ELF-1 (cell line): Measurements from ENCODE around the gene ALG13.
"Not testable (repeated sequence)": the region's sequence is repeated elsewhere in the genome, so short reads cannot be mapped to it uniquely, and the experiment has no call there.

Source experiments
- DNase-seq: peaks from one replicate; pipeline ENCODE4 v3.0.0-alpha.2; 2016; ENCODE audit warnings: low read depth, low spot score

Gene ALG13

DNA sequence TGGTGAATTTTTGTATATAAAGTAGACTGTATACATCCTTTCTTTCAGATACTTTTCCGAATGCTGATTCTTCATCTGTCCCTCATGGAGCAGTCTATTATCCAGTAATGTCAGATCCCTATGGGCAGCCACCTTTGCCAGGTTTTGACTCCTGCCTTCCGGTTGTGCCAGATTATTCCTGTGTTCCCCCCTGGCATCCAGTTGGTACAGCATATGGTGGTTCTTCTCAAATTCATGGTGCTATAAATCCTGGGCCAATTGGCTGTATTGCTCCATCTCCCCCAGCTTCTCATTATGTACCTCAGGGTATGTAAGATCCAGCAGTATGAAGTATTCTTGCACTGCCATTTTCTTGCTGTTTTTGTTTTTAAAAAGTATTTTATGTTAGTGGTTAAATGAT, 78.7 kb downstream of the ALG13 start:
- DNase-seq: no peak

- no peak for DNase-seq
These were observed 80.7 kb downstream of the ALG13 start for GRCh38 chrX:111761578-111762135.

DNA sequence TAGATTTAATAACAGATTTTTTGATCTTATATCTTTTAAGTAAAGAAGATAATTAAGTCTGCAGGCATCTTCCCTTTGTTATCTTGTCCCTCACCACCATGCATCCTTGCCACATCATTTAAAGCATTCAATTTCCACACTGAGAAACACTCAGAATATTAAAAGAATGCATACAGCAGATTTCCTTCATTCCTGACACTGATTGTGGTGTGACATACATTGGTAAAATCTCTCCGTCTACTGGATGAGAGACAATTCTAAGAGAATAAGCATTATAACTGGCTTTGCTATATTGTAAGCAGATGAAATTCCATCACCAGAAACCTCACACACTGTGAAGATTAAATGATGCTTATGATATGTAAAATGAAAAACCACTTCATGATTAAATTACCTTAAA, 97.6 kb downstream of the ALG13 start:
- DNase-seq: no peak

DNA sequence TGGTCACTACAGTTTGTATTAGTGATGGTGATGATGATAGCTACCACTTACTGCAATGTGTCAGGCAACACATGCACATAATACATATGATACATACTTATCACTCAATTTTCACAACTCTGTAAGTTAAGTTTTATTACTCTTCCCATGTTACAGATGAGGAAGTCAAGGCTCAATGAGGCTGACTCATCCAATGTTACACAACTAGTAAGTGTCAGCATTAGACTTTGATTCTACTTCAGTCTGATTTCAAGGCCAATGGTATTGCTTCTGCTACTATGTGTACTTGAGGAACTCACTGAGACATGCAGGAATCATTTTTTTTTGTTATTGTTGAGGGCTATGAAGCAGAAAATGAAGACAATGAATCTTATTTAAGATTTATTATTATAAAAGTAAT, 98.6 kb downstream of the ALG13 start:
- DNase-seq: no peak

DNA sequence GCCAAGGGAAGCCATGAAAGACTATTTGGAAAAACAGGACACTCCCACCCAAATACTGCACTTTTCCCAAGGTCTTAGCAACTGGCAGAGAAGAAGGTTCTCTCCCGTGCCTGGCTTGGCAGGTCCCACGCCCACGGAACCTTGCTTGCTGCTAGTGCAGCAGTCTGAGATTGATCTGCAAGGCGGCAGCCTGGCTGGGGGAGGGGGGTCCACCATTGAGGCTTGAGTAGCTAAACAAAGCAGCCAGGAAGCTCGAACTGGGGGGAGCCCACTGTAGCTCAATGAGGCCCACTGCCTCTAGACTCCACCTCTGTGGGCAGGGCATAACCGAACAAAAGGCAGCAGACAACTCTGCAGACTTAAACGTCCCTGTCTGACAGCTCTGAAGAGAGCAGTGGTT, 103.7 kb downstream of the ALG13 start:
- peak; percentile 4 for DNase-seq

GRCh38 chrX:111790054-111790453, 109.1 kb downstream of the ALG13 start:
- DNase-seq: not testable (repeated sequence)
